ENCODE data around the gene PRDM12.

DNA sequence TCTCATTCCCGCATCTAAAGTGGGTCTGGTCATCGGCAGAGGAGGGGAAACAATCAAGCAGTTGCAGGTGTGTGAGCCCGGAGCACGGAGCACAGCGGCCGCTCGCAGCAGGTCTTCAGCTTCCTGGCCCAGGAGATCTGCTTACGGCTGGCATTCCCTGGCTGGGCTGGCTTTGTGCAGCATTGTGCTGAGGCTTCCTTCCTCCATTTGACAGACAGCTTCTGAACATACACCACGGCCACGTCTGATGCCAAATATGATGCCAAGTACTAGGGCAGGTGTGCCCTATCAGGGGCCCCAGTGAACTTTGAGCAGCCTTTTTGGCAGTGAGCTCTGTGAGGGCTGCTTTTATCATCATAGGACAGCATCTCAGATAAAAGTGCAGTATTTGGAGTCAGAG lies 47.9 kb upstream of the PRDM12 start:
- TF ChIP-seq POLR2A (IDR thresholded peaks at IDR 0.05; ENCODE audit: extremely low read depth, insufficient read length) = no peak
- TF ChIP-seq, protein P1, sequence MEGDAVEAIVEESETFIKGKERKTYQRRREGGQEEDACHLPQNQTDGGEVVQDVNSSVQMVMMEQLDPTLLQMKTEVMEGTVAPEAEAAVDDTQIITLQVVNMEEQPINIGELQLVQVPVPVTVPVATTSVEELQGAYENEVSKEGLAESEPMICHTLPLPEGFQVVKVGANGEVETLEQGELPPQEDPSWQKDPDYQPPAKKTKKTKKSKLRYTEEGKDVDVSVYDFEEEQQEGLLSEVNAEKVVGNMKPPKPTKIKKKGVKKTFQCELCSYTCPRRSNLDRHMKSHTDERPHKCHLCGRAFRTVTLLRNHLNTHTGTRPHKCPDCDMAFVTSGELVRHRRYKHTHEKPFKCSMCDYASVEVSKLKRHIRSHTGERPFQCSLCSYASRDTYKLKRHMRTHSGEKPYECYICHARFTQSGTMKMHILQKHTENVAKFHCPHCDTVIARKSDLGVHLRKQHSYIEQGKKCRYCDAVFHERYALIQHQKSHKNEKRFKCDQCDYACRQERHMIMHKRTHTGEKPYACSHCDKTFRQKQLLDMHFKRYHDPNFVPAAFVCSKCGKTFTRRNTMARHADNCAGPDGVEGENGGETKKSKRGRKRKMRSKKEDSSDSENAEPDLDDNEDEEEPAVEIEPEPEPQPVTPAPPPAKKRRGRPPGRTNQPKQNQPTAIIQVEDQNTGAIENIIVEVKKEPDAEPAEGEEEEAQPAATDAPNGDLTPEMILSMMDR (IDR thresholded peaks at IDR 0.05; ENCODE audit: low read depth, low read length) = no peak

Data from NB4 (cell line).